ENCODE results near the gene USP7.

DNA sequence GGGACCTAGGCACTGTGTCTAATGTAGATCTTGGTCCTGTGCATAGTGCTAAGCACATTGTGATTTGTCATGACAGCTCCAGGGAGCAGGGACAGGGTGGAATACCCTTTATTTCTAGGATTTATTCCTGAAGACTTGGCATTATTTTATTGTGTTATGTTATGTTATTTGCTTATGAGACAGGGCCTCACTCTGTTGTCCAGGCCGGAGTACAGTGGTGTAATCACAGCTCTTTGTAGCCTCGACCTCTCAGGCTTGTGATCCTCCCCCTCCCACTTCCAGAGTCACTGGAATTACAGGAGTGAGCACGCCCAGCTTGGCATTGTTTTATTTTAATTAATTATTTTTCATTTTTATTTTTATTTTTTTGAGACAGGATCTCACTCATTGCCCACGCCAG is 40.5 kb upstream of the USP7 start:
- TF ChIP-seq, protein P1, sequence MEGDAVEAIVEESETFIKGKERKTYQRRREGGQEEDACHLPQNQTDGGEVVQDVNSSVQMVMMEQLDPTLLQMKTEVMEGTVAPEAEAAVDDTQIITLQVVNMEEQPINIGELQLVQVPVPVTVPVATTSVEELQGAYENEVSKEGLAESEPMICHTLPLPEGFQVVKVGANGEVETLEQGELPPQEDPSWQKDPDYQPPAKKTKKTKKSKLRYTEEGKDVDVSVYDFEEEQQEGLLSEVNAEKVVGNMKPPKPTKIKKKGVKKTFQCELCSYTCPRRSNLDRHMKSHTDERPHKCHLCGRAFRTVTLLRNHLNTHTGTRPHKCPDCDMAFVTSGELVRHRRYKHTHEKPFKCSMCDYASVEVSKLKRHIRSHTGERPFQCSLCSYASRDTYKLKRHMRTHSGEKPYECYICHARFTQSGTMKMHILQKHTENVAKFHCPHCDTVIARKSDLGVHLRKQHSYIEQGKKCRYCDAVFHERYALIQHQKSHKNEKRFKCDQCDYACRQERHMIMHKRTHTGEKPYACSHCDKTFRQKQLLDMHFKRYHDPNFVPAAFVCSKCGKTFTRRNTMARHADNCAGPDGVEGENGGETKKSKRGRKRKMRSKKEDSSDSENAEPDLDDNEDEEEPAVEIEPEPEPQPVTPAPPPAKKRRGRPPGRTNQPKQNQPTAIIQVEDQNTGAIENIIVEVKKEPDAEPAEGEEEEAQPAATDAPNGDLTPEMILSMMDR (IDR thresholded peaks at IDR 0.05): no peak
- no peak for TF ChIP-seq EP300 (IDR thresholded peaks at IDR 0.05)

Measured in upper lobe of left lung (tissue), 4 donors.